Measurements from ENCODE around the gene SLC30A7.

DNA sequence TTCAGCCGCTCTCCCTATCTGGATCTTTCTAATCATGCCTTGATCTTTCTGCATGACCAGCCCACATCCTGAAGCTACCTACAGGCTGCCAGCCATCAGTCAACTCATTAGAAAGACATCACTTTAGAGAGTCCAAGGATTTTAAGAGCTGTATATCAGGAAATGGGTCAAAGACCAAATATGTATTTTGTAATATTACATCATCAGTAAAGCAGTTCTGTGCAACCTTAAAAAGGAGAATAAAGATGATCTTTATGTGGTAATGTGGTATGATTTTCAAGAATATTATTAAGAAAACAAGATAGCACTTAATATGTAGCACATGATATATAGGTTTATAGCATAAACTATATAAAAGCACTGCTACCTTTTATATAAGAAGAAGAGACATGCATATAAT lies 47.6 kb downstream of the SLC30A7 start:
- TF ChIP-seq POLR2A (IDR thresholded peaks at IDR 0.05) (no peak), CTCF (IDR thresholded peaks at IDR 0.05) (no peak)
